Measurements from ENCODE around the gene PSD2.

The PSD2 gene

DNA sequence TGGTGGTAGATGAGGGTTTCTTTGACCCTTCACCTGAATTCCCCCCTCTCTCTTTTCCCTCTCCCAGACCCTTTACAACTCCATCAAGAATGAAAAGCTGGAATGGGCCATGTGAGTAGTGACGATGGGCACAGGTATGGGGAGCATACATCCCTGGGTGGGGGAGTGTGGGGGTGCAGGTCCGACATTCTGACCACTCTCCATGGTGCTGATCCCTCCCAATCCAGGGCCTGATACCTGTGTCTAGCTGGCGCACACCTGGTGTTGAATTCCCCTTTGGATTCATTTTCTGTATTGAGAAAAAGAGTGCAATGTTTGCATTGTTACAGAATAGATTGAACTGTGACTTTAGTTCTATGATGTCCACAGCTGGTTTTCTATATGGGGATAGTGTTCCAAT, 40.0 kb downstream of the PSD2 start:
- TF ChIP-seq, protein P1, sequence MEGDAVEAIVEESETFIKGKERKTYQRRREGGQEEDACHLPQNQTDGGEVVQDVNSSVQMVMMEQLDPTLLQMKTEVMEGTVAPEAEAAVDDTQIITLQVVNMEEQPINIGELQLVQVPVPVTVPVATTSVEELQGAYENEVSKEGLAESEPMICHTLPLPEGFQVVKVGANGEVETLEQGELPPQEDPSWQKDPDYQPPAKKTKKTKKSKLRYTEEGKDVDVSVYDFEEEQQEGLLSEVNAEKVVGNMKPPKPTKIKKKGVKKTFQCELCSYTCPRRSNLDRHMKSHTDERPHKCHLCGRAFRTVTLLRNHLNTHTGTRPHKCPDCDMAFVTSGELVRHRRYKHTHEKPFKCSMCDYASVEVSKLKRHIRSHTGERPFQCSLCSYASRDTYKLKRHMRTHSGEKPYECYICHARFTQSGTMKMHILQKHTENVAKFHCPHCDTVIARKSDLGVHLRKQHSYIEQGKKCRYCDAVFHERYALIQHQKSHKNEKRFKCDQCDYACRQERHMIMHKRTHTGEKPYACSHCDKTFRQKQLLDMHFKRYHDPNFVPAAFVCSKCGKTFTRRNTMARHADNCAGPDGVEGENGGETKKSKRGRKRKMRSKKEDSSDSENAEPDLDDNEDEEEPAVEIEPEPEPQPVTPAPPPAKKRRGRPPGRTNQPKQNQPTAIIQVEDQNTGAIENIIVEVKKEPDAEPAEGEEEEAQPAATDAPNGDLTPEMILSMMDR (IDR thresholded peaks at IDR 0.05; ENCODE audit: extremely low read depth, missing control alignments), result no peak
- DNase-seq (ENCODE audit: low spot score), result no peak

- no peak for DNase-seq (ENCODE audit: low spot score)
- TF ChIP-seq, protein P1 (IDR thresholded peaks at IDR 0.05; ENCODE audit: extremely low read depth, missing control alignments), result no peak
Measured at GRCh38 chr5:139836469-139837208, 41.0 kb downstream of the PSD2 start.

DNA sequence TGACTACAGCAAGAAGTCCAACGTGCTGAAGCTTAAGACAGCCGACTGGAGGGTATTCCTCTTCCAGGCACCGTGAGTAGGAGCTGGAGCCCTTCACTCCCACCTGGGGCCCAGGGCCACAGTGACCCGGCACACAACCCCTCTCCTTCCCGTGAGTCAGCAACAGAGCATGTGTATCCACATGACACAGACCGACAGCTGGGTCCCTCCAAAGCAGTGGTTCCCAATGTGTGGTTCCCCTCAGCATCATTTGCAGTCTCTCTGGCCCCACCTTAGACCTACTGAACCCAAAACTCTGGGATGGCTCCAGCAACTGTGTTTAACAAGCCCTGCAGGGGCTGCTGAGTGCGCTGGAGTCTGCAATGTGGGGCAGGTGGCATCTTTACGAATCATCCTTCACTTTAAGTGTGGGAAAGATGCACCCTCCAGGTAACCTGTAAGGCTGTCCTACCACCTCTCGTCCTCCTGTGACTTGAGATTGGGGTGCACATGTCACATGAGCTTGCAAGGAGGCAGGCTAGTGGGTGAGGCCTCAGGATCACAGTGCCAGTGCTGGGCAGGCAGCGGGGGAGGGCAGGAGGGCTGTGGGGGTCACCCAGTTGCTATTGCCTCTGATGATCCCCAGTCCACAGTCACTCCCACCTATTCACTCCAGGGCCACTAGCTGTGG, 42.2 kb downstream of the PSD2 start:
- no peak for DNase-seq (ENCODE audit: low spot score)
- TF ChIP-seq, protein P1 (IDR thresholded peaks at IDR 0.05; ENCODE audit: extremely low read depth, missing control alignments), result no peak

DNA sequence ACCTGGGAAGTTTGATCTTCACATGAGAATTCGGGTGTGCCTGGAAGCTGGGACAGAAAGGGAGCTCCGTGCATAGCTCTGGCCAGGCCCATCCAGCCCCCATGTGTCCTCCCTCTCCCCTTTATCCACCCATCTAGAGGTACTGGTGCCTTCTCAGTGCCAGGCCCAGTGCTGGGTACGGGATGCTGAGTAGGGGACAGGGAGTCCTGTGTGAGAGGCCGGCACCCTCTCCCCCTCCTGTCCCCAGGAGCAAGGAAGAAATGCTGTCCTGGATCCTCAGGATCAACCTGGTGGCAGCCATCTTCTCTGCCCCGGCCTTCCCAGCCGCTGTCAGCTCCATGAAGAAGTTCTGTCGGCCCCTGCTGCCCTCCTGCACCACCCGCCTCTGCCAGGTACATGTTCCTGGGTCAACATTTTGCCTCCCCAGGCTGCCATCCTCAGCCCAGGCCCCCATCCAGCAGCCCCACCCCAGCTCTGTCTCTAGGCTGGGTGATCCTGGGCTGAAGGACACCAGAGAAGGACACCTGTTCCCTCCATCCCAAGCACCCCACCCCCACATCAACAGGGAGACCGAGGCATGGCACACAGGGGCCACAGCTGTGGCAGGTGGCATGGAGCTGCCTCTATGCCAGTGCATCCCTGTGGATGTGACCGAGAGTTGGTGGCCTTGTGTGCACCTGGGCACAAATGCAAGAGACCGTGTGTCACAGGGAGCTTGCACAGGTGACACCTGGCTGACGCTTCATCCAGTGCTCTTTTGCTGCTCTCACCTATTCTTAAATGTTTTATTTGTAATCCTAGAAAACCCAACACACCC, 43.0 kb downstream of the PSD2 start:
- no peak for DNase-seq (ENCODE audit: low spot score)
- TF ChIP-seq, protein P1 (IDR thresholded peaks at IDR 0.05; ENCODE audit: extremely low read depth, missing control alignments), result no peak

DNA sequence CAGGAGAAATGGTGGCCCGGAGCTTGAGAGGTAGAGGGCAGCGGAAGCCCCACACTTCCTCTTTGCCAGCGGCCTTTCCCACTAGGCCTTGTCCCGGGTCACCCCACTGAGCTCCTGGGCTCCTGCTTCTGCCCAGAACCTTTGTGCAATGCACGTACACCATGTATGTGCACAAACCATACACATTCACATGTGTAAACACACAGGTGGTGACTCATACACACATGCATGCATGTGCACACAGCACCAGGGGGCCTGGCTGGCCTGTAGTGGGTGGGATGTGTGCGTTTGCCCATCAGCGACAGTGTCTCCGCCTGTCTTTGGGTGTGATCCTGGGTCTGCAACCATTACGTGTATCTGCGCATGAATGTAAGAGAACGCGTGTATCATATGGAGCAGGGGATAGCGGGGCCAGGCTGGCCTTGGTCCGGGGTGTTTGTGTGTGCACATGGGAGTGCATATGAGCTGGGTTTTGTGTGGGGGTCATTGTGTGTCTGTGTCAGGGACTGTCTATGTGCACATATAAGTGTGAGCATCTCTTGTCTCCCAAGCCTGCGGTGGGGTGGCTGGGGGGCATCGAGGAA, 43.7 kb downstream of the PSD2 start:
- TF ChIP-seq, protein P1 (IDR thresholded peaks at IDR 0.05; ENCODE audit: extremely low read depth, missing control alignments), result no peak
- DNase-seq (ENCODE audit: low spot score), result no peak

DNA sequence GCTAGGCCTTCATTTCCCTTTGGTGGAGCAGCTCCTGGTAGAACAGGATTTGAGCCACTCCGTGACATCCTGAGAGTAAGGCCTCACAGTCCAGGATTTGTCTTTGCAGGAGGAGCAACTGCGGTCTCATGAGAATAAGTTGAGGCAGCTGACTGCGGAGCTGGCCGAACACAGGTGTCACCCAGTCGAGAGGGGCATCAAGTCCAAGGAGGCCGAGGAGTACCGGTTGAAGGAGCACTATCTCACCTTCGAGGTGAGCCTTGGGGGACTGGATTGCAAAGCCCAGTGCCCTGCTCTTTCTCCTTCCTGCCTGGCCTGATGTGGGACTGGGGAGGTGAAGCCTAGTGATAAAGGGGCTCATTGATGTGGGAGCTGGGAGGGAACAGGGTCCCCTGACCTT, 44.3 kb downstream of the PSD2 start:
- DNase-seq (ENCODE audit: low spot score), result no peak
- TF ChIP-seq, protein P1 (IDR thresholded peaks at IDR 0.05; ENCODE audit: extremely low read depth, missing control alignments), result no peak
